Endothelial cell of umbilical vein (primary cell): ENCODE measurements around the gene AKNA. TPM values are rescaled to one million over a fixed set of nuclear protein-coding genes. Genes with fewer than 3 reads are reported as not detected.
"Not testable (repeated sequence)": the region's sequence is repeated elsewhere in the genome, so short reads cannot be mapped to it uniquely, and the experiment has no call there.

Source experiments
- BruUV-seq: library from RNA; stranded (reverse); fragments of 400-500 nt; replicated peaks from 2 replicates; lab custom pipeline; 2021; lab: Mats Ljungman, UMichigan
- CTCF ChIA-PET: fragments of 300-600, 350-600 bp; sonication (Branson Sonifier 250); formaldehyde crosslinking; loops from one replicate; lab custom pipeline; 2021; ENCODE audit warnings: antibody characterized with exemption, inconsistent platforms; lab: Charles Lee
- POLR2A ChIA-PET: fragments of 300-600, 350-600 bp; sonication (Branson Sonifier 250); formaldehyde crosslinking; loops from one replicate; lab custom pipeline; 2021; ENCODE audit warnings: antibody characterized with exemption, inconsistent platforms; lab: Charles Lee
- DNase-seq: peaks from one replicate; pipeline ENCODE4 v3.0.0-alpha.2; 2011; ENCODE audit warnings: low read depth, low spot score
- FAIRE-seq: peaks from 2 replicates; lab custom pipeline; 2011; peaks lifted over from hg19 to GRCh38; lab: Jason Lieb, UNC
- H2AFZ ChIP-seq: 2 replicates; pipeline ENCODE4 v1.6.0; 2012; ENCODE audit warnings: low read depth, low read length, control low read depth, inconsistent platforms
- H3K27ac ChIP-seq: 2 replicates; pipeline ENCODE4 v1.5.1; 2011; ENCODE audit warnings: low read depth, mild to moderate bottlenecking, control low read depth, low read length, moderate library complexity; ENCODE audit not compliant: insufficient read depth
- H3K27me3 ChIP-seq, 2 experiments: 2 replicates each; pipeline versions ENCODE4 v1.6.0 to v1.6.1; 2011; ENCODE audit warnings: low read length in 2 of 2, mixed read lengths in 1 of 2; ENCODE audit not compliant: control insufficient read depth in 2 of 2, insufficient read depth in 2 of 2
- H3K36me3 ChIP-seq, 2 experiments: 2 replicates in 1 of 2; 3 replicates in 1 of 2; pipeline ENCODE4 v1.5.1; 2011; ENCODE audit warnings: low read length in 2 of 2, mild to moderate bottlenecking in 1 of 2, moderate library complexity in 1 of 2; ENCODE audit not compliant: control insufficient read depth in 2 of 2, insufficient read depth in 2 of 2; ENCODE audit errors: extremely low read depth in 1 of 2
- H3K4me1 ChIP-seq: 3 replicates; pipeline ENCODE4 v1.5.1; 2011; ENCODE audit warnings: mild to moderate bottlenecking, low read length; ENCODE audit not compliant: control insufficient read depth, insufficient read depth; ENCODE audit errors: extremely low read depth
- H3K4me2 ChIP-seq: 2 replicates; pipeline ENCODE4 v1.6.1; 2011; ENCODE audit warnings: low read length, control low read depth, mixed read lengths; ENCODE audit not compliant: insufficient read depth
- H3K4me3 ChIP-seq, 3 experiments: fragments of 200-600 bp in 1 of 3; sonication (generic), shearing (Covaris generic) in 1 of 3; replicated peaks in 1 of 3; 2 replicates each; pipeline ENCODE4 v1.5.1; 2011 to 2016; ENCODE audit warnings: control low read depth in 3 of 3, low read length in 3 of 3, mild to moderate bottlenecking in 2 of 3, inconsistent platforms in 1 of 3, low read depth in 1 of 3, moderate library complexity in 1 of 3; ENCODE audit not compliant: insufficient read depth in 1 of 3
- H3K79me2 ChIP-seq: 2 replicates; pipeline ENCODE4 v1.6.0; 2012; ENCODE audit warnings: low read length, inconsistent platforms; ENCODE audit not compliant: control insufficient read depth, insufficient read depth
- H3K9ac ChIP-seq: replicated peaks from 2 replicates; pipeline ENCODE3; 2011; ENCODE audit warnings: low read length, control low read depth; ENCODE audit not compliant: insufficient read depth; ENCODE audit errors: extremely low read depth
- H3K9me1 ChIP-seq: replicated peaks from 3 replicates; pipeline ENCODE4 v1.6.0; 2011; ENCODE audit warnings: mild to moderate bottlenecking, low read length; ENCODE audit not compliant: control insufficient read depth, insufficient read depth; ENCODE audit errors: extremely low read depth
- H3K9me3 ChIP-seq: replicated peaks from 2 replicates; pipeline ENCODE4 v1.5.1; 2012; ENCODE audit warnings: low read length, inconsistent platforms; ENCODE audit not compliant: control insufficient read depth, insufficient read depth
- H4K20me1 ChIP-seq: replicated peaks from 2 replicates; pipeline ENCODE3; 2011; ENCODE audit warnings: mild to moderate bottlenecking, low read length; ENCODE audit not compliant: control insufficient read depth, insufficient read depth; ENCODE audit errors: extremely low read depth
- EZH2 ChIP-seq: IDR thresholded peaks from 2 replicates; pipeline ENCODE4 v1.6.1; 2012; ENCODE audit warnings: borderline replicate concordance, low read depth, mild to moderate bottlenecking, moderate library complexity, low read length, inconsistent platforms; ENCODE audit not compliant: severe bottlenecking
- FOS ChIP-seq: IDR thresholded peaks from 2 replicates; pipeline ENCODE4 v1.6.1; 2011; ENCODE audit warnings: mild to moderate bottlenecking, low read length, moderate library complexity, borderline replicate concordance; ENCODE audit not compliant: insufficient read depth
- GATA2 ChIP-seq: IDR thresholded peaks from 2 replicates; pipeline ENCODE4 v1.7.0; 2011; ENCODE audit warnings: low read depth, mild to moderate bottlenecking, moderate library complexity, mixed read lengths, low read length; ENCODE audit not compliant: insufficient read length, insufficient read depth
- JUN ChIP-seq: IDR thresholded peaks from 2 replicates; pipeline ENCODE4 v1.6.1; 2011; ENCODE audit warnings: borderline replicate concordance, low read depth; ENCODE audit not compliant: insufficient read length, insufficient read depth
- MAX ChIP-seq: IDR thresholded peaks from 2 replicates; pipeline ENCODE4 v1.6.1; 2011; ENCODE audit not compliant: insufficient read depth, insufficient read length
- MYC ChIP-seq: IDR thresholded peaks from one replicate; pipeline ENCODE4 v1.6.1; 2011; ENCODE audit warnings: mild to moderate bottlenecking, low read depth, low read length
- POLR2A ChIP-seq: IDR thresholded peaks from 2 replicates; pipeline ENCODE4 v1.6.1; 2012; ENCODE audit warnings: low read depth, mild to moderate bottlenecking, control low read depth, low read length
- POLR2AphosphoS5 ChIP-seq: IDR thresholded peaks from 2 replicates; pipeline ENCODE4 v1.6.1; 2012; ENCODE audit warnings: low read depth, mild to moderate bottlenecking, control low read depth, low read length, moderate library complexity; ENCODE audit not compliant: insufficient read depth
- dilution Hi-C: fragments of 300-500 bp; cut with MboI; formaldehyde crosslinking; loops from one replicate; pipeline ENCODE4 v1.15.0; 2019; ENCODE audit warnings: low sequenced_read_pairs; ENCODE audit not compliant: extremely low pct_ligation_motif_present
- intact Hi-C: fragments of 100-400 bp; cut with micrococcal nuclease; formaldehyde crosslinking; loops from one replicate; pipeline ENCODE4 v1.10.0; 2022
- polyA plus RNA-seq, 4 experiments: library from polyadenylated mRNA; depleted of rRNA in 3 of 4; stranded (reverse) in 3 of 4; unstranded in 1 of 4; fragments of >200 nt; gene quantifications; 2 replicates each; pipeline versions ENCODE4 v1.2.1 to v1.2.3, GENCODE V29; 2011 to 2012; ENCODE audit warnings: missing spikeins in 1 of 4
- total RNA-seq: library from RNA; stranded (reverse); gene quantifications from 2 replicates; pipeline ENCODE4 v1.2.3, GENCODE V29; 2021
- TF ChIP-seq, protein P1 (sequence below), 2 donors: IDR thresholded peaks; 1 replicate in 1 of 2; 2 replicates in 1 of 2; pipeline ENCODE4 v1.5.1; 2011; ENCODE audit warnings: low read length in 2 of 2, mild to moderate bottlenecking in 2 of 2, moderate library complexity in 2 of 2, control low read depth in 1 of 2, inconsistent platforms in 1 of 2, low read depth in 1 of 2; ENCODE audit not compliant: insufficient read depth in 1 of 2; ENCODE audit errors: extremely low read depth in 1 of 2

The AKNA gene
- total and polyA plus RNA-seq, 2 donors (not counting 3 experiments of a cell fraction or from before 2014, with no cell fraction given), result 11.3 to 22.4 TPM

DNA sequence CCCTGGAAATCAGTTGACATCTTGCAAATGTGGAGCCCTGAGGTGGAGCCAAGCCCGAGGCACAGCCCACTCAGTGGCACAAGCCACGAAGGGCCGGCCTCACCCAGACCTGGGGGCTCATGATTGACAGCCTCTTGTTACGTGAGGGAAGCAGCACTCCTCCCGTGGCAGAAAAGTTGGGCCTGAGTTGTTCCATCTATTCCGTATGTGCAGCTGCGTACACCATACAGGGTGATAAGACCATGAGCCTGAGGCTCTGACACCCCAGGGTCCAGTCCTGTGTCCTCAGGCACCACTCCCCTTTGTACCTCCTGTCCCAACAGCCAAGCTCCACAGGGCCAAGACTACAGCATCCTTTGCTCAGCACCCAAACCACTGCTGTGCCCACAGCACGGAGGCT, 60.0 kb downstream of the AKNA start:
- Histone ChIP-seq H3K27me3 (no peaks in the 10 kb centered on the region), H3K36me3 (no peaks in the 10 kb centered on the region), H3K4me3 (no peak overlapping the region), H3K79me2 (no peaks in the 10 kb centered on the region), H3K4me1 (no peaks in the 10 kb centered on the region), H3K9ac (no peak overlapping the region), H3K9me1 (no peaks in the 10 kb centered on the region), H3K27ac (no peak overlapping the region), H2AFZ (no peak overlapping the region), H3K4me2 (no peak overlapping the region), H3K9me3 (no peaks in the 10 kb centered on the region), H4K20me1 (no peaks in the 10 kb centered on the region)
- TF ChIP-seq EZH2, result no peak
- TF ChIP-seq JUN, result no peak
- TF ChIP-seq, protein P1, sequence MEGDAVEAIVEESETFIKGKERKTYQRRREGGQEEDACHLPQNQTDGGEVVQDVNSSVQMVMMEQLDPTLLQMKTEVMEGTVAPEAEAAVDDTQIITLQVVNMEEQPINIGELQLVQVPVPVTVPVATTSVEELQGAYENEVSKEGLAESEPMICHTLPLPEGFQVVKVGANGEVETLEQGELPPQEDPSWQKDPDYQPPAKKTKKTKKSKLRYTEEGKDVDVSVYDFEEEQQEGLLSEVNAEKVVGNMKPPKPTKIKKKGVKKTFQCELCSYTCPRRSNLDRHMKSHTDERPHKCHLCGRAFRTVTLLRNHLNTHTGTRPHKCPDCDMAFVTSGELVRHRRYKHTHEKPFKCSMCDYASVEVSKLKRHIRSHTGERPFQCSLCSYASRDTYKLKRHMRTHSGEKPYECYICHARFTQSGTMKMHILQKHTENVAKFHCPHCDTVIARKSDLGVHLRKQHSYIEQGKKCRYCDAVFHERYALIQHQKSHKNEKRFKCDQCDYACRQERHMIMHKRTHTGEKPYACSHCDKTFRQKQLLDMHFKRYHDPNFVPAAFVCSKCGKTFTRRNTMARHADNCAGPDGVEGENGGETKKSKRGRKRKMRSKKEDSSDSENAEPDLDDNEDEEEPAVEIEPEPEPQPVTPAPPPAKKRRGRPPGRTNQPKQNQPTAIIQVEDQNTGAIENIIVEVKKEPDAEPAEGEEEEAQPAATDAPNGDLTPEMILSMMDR (IDR thresholded peaks at IDR 0.05; ENCODE audit: extremely low read depth in 1 of 2, insufficient read depth in 1 of 2, low read depth in 1 of 2, low read length in 2 of 2), result no peak
- TF ChIP-seq POLR2A, result no peak
- no peak for TF ChIP-seq MAX
- no peak for TF ChIP-seq GATA2
- TF ChIP-seq FOS, result no peak
- TF ChIP-seq POLR2AphosphoS5, result no peak
- TF ChIP-seq MYC, result no peak
- dilution Hi-C loops, result no loop called here
- FAIRE-seq (no peak), DNase-seq (no peak)
- CTCF ChIA-PET, result no interaction called here
- POLR2A ChIA-PET, result no interaction called here
- no TSS peak for BruUV-seq
- intact Hi-C loops, result no loop called here

GRCh38 chr9:114325684-114326254, 62.0 kb downstream of the AKNA start:
- H3K9ac ChIP-seq, H3K4me2 ChIP-seq, H2AFZ ChIP-seq, DNase-seq, H3K27me3 ChIP-seq, H3K27ac ChIP-seq, BruUV-seq, intact Hi-C loops, H3K36me3 ChIP-seq, H3K9me3 ChIP-seq, H3K9me1 ChIP-seq, H4K20me1 ChIP-seq, H3K4me3 ChIP-seq, dilution Hi-C loops, H3K79me2 ChIP-seq, FAIRE-seq, POLR2A ChIA-PET, H3K4me1 ChIP-seq, CTCF ChIA-PET: not testable (repeated sequence)

GRCh38 chr9:114324965-114325364, 62.8 kb downstream of the AKNA start:
- H3K27me3 ChIP-seq, BruUV-seq, FAIRE-seq, H2AFZ ChIP-seq, H3K36me3 ChIP-seq, DNase-seq, H3K27ac ChIP-seq, intact Hi-C loops, H3K4me2 ChIP-seq, H3K79me2 ChIP-seq, H3K4me3 ChIP-seq, H4K20me1 ChIP-seq, H3K9ac ChIP-seq, POLR2A ChIA-PET, H3K9me1 ChIP-seq, dilution Hi-C loops, CTCF ChIA-PET, H3K9me3 ChIP-seq, H3K4me1 ChIP-seq: not testable (repeated sequence)
